Measurements from ENCODE around the gene KRTAP1-1. TPM values are rescaled to one million over a fixed set of nuclear protein-coding genes. Genes with fewer than 3 reads are reported as not detected.
"Not testable (repeated sequence)": the region's sequence is repeated elsewhere in the genome, so short reads cannot be mapped to it uniquely, and the experiment has no call there.

Gene KRTAP1-1
- total and polyA plus RNA-seq, 2 experiments from 2014 or later, result not detected

DNA sequence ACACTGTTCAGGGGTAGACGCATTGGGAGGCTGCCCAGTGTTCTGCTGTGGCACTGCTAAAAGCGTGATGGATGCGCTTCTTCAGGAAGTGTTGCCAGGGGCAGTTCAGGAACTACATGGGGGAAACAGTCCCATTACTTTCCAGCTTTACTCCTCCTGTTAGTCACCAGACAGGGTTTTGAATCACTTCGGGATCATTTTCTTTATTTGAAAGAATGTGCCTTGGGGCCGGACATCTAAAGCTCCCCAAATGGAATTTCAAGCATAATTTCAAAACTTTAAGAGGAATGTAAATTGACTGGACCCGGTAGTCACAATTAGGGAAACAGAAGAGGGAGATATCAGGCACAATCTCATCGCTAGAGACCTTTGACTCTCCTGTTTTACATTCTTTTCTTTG lies 7.2 kb upstream of the KRTAP1-1 start (continued):
- TF ChIP-seq, protein P1, sequence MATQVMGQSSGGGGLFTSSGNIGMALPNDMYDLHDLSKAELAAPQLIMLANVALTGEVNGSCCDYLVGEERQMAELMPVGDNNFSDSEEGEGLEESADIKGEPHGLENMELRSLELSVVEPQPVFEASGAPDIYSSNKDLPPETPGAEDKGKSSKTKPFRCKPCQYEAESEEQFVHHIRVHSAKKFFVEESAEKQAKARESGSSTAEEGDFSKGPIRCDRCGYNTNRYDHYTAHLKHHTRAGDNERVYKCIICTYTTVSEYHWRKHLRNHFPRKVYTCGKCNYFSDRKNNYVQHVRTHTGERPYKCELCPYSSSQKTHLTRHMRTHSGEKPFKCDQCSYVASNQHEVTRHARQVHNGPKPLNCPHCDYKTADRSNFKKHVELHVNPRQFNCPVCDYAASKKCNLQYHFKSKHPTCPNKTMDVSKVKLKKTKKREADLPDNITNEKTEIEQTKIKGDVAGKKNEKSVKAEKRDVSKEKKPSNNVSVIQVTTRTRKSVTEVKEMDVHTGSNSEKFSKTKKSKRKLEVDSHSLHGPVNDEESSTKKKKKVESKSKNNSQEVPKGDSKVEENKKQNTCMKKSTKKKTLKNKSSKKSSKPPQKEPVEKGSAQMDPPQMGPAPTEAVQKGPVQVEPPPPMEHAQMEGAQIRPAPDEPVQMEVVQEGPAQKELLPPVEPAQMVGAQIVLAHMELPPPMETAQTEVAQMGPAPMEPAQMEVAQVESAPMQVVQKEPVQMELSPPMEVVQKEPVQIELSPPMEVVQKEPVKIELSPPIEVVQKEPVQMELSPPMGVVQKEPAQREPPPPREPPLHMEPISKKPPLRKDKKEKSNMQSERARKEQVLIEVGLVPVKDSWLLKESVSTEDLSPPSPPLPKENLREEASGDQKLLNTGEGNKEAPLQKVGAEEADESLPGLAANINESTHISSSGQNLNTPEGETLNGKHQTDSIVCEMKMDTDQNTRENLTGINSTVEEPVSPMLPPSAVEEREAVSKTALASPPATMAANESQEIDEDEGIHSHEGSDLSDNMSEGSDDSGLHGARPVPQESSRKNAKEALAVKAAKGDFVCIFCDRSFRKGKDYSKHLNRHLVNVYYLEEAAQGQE (IDR thresholded peaks at IDR 0.05; ENCODE audit: unreplicated experiment), result no peak
- no peak for TF ChIP-seq JUNB (IDR thresholded peaks at IDR 0.05; ENCODE audit: unreplicated experiment)
- TF ChIP-seq EZH2phosphoT487 (IDR thresholded peaks at IDR 0.05; ENCODE audit: unreplicated experiment), result no peak
- no peak for TF ChIP-seq STAT1 (IDR thresholded peaks at IDR 0.05; ENCODE audit: unreplicated experiment)
- no peak for TF ChIP-seq EZH2 (IDR thresholded peaks at IDR 0.05; ENCODE audit: low read depth, unreplicated experiment)
- TF ChIP-seq NANOG (IDR thresholded peaks at IDR 0.05; ENCODE audit: borderline replicate concordance), result no peak
- no peak for TF ChIP-seq POLR2AphosphoS5 (IDR thresholded peaks at IDR 0.05; ENCODE audit: low read depth)
- TF ChIP-seq ZNF331 (CRISPR knock-in tag; IDR thresholded peaks at IDR 0.05; ENCODE audit: low read depth), result no peak
- TF ChIP-seq, protein P2, sequence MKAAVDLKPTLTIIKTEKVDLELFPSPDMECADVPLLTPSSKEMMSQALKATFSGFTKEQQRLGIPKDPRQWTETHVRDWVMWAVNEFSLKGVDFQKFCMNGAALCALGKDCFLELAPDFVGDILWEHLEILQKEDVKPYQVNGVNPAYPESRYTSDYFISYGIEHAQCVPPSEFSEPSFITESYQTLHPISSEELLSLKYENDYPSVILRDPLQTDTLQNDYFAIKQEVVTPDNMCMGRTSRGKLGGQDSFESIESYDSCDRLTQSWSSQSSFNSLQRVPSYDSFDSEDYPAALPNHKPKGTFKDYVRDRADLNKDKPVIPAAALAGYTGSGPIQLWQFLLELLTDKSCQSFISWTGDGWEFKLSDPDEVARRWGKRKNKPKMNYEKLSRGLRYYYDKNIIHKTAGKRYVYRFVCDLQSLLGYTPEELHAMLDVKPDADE (IDR thresholded peaks at IDR 0.05), result no peak

DNA sequence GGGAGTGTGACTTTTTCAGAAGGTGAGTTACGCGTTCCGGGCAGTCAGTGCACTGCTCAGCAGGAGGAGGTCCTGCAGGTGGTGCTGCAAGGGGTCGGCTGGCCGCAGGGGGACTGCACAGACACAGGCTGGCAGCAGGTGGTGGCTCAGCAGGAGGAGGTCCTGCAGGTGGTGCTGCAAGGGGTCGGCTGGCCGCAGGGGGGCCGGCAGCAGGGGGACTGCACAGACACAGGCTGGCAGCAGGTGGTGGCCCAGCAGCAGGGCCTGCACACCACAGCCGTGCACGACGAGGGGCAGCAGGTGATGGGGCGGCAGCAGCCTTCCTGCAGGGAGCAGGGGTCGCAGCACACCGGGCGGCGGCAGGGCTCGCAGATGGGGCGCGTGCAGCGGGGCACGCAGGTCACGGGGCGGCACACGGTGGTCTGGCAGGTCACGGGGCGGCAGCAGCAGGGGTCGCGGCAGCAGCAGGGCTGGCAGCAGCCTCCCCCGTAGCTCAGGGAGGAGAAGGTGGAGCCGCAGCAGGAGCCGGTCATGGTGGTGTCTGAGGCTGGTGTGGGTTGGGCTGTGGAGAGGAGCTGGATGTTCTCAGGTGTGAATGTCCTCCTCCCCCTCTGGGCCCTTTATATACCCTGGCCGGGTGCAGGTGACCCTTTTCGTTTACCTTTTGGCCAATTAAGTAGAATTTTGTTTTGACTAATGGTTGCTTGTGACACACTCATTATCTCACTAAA lies 5.7 kb upstream of the KRTAP1-1 start, which contains the start of gene KRTAP2-1:
Gene KRTAP2-1, minus strand, starts transcription at position 582 of the 731 bp plus-strand sequence. Its CDS starts 49 bp downstream, at position 533.
- not testable (repeated sequence) for H3K4me1 ChIP-seq (ENCODE audit: insufficient read depth); H3F3A ChIP-seq (replicated peaks; ENCODE audit: low read depth); H3K27me3 Mint-ChIP-seq (ENCODE audit: insufficient read depth, low read depth, poor library complexity); H3K4me2 ChIP-seq; H3K79me2 ChIP-seq (replicated peaks; ENCODE audit: insufficient read depth); H3K9me2 ChIP-seq (ENCODE audit: insufficient read depth); H4K20me1 ChIP-seq (replicated peaks; ENCODE audit: insufficient read depth); H2AFZ ChIP-seq; H3K27ac ChIP-seq (ENCODE audit: low read depth); H3K4me3 ChIP-seq; H3K27me3 ChIP-seq (ENCODE audit: insufficient read depth); H3K36me3 Mint-ChIP-seq (ENCODE audit: low read depth); H3K36me3 ChIP-seq (ENCODE audit: insufficient read depth); H3K4me3 Mint-ChIP-seq; H3K9me3 Mint-ChIP-seq; H3K27ac Mint-ChIP-seq
- peaks cover 16% of the 10 kb centered on the region for H3K4me1 Mint-ChIP-seq
- DNase-seq (ENCODE audit: low spot score), result peak; percentile 3
- peak; percentile 65 for ATAC-seq

DNA sequence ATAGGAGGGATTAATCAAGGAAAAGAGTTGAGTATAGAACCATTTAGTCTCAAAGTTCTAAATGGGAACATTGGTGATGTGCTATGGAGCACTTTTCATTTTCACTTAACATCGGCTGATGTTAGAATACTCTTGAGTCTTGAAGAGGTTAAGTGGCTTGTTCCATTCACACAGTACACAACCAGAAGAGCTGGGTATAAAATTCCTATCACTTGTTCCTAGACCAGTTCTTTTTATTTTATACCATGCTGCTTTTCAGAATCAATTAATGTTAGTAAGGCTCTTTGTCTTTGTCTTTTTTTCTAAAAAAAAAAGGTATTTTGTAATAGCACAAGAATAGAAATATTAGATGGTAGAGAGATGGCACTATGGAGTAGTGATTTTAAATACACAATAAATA lies 1.7 kb upstream of the KRTAP1-1 start:
- Mint-ChIP-seq H3K9me3 (0 out of 3 replicates have a peak, but pooled peaks cover 2% of the 10 kb centered on the region), H3K4me1 (peaks cover 19% of the 10 kb centered on the region), H3K27me3 (ENCODE audit: insufficient read depth, low read depth, poor library complexity) (peaks cover 4% of the 10 kb centered on the region), H3K36me3 (ENCODE audit: low read depth) (no peaks in the 10 kb centered on the region), H3K27ac (no peak overlapping the region), H3K4me3 (no peak overlapping the region)
- no peak overlapping the region for H3K4me2 ChIP-seq
- H3K9me2 ChIP-seq (ENCODE audit: insufficient read depth), result no peaks in the 10 kb centered on the region
- DNase-seq (ENCODE audit: low spot score) (no peak), ATAC-seq (no peak)
- H3K4me3 ChIP-seq, result no peak overlapping the region
- H2AFZ ChIP-seq, result no peak overlapping the region
- H3K4me1 ChIP-seq (ENCODE audit: insufficient read depth), result peaks cover 14% of the 10 kb centered on the region
- no peaks in the 10 kb centered on the region for H4K20me1 ChIP-seq (replicated peaks; ENCODE audit: insufficient read depth)
- no peaks in the 10 kb centered on the region for H3K27me3 ChIP-seq (ENCODE audit: insufficient read depth)
- H3K36me3 ChIP-seq (ENCODE audit: insufficient read depth), result no peaks in the 10 kb centered on the region
- H3K79me2 ChIP-seq (replicated peaks; ENCODE audit: insufficient read depth), result no peaks in the 10 kb centered on the region
- no peak overlapping the region for H3K27ac ChIP-seq (ENCODE audit: low read depth)
- no peaks in the 10 kb centered on the region for H3F3A ChIP-seq (replicated peaks; ENCODE audit: low read depth)
- TF ChIP-seq ZNF114 (CRISPR knock-in tag; IDR thresholded peaks at IDR 0.05) (no peak), STAT1 (IDR thresholded peaks at IDR 0.05; ENCODE audit: unreplicated experiment) (no peak), NANOG (IDR thresholded peaks at IDR 0.05; ENCODE audit: borderline replicate concordance) (no peak), ZNF331 (CRISPR knock-in tag; IDR thresholded peaks at IDR 0.05; ENCODE audit: low read depth) (no peak), POLR2AphosphoS5 (IDR thresholded peaks at IDR 0.05; ENCODE audit: low read depth) (no peak), JUNB (IDR thresholded peaks at IDR 0.05; ENCODE audit: unreplicated experiment) (no peak), CREB1 (CRISPR knock-in tag; IDR thresholded peaks at IDR 0.05; ENCODE audit: low read depth) (no peak)
- TF ChIP-seq, protein P2 (IDR thresholded peaks at IDR 0.05), result no peak
- TF ChIP-seq, protein P1 (IDR thresholded peaks at IDR 0.05; ENCODE audit: unreplicated experiment), result no peak

Data from GM23338 (cell line).